ENCODE measurements around the gene CRISP1. TPM values are rescaled to one million over a fixed set of nuclear protein-coding genes. Genes with fewer than 3 reads are reported as not detected.

The CRISP1 gene
- polyA plus RNA-seq, 1 donor (not counting 4 experiments of a cell fraction or from before 2014, with no cell fraction given): not detected

- Histone ChIP-seq H3K9me3 (ENCODE audit: control insufficient read depth, low read depth, low read length) (no peaks in the 10 kb centered on the region), H3K4me2 (ENCODE audit: control insufficient read depth, extremely low read depth, insufficient read depth, low read depth, low read length) (no peak overlapping the region), H3K27me3 (ENCODE audit: control insufficient read depth, extremely low read depth, insufficient read depth, low read length) (no peaks in the 10 kb centered on the region), H3K4me3 (ENCODE audit: control insufficient read depth in 2 of 3, extremely low read depth in 1 of 3, insufficient read depth in 2 of 3, low read depth in 1 of 3, low read length in 3 of 3) (no peak overlapping the region), H3K27ac (ENCODE audit: control insufficient read depth, insufficient read depth, low read length) (no peak overlapping the region), H4K20me1 (ENCODE audit: control insufficient read depth, extremely low read depth, insufficient read depth, low read length) (no peaks in the 10 kb centered on the region), H3K36me3 (ENCODE audit: control insufficient read depth in 2 of 2, extremely low read depth in 1 of 2, insufficient read depth in 2 of 2, low read length in 2 of 2) (no peaks in the 10 kb centered on the region), H3K79me2 (ENCODE audit: control insufficient read depth, insufficient read depth, low read length) (no peaks in the 10 kb centered on the region), H3K9me1 (ENCODE audit: control insufficient read depth, extremely low read depth, insufficient read depth, low read length) (no peaks in the 10 kb centered on the region), H3K9ac (ENCODE audit: control insufficient read depth, extremely low read depth, insufficient read depth, low read length) (no peak overlapping the region), H3K4me1 (ENCODE audit: control insufficient read depth, extremely low read depth, insufficient read depth, low read length) (no peaks in the 10 kb centered on the region), H2AFZ (ENCODE audit: control insufficient read depth, low read length) (no peak overlapping the region)
- DNase-seq (ENCODE audit: low read depth, low spot score): no peak
- dilution Hi-C loops (cut with MboI; ENCODE audit: extremely low pct_ligation_motif_present, low sequenced_read_pairs): no loop called here
- FAIRE-seq: no peak
- TF ChIP-seq CTCF (optimal IDR thresholded peaks at IDR 0.05 in 1 of 3, IDR thresholded peaks at IDR 0.05 in 1 of 3, conservative IDR thresholded peaks at IDR 0.05 in 1 of 3; ENCODE audit: extremely low read depth in 1 of 3, insufficient read depth in 2 of 3, low read length in 3 of 3) (no peak), EZH2 (IDR thresholded peaks at IDR 0.05; ENCODE audit: low read length) (no peak)
Measured at GRCh38 chr6:49911252-49911651, 44.9 kb upstream of the CRISP1 start.

- Histone ChIP-seq H3K79me2 (ENCODE audit: control insufficient read depth, insufficient read depth, low read length) (no peaks in the 10 kb centered on the region), H3K27ac (ENCODE audit: control insufficient read depth, insufficient read depth, low read length) (no peak overlapping the region), H3K4me2 (ENCODE audit: control insufficient read depth, extremely low read depth, insufficient read depth, low read depth, low read length) (no peak overlapping the region), H3K9me1 (ENCODE audit: control insufficient read depth, extremely low read depth, insufficient read depth, low read length) (no peaks in the 10 kb centered on the region), H4K20me1 (ENCODE audit: control insufficient read depth, extremely low read depth, insufficient read depth, low read length) (no peaks in the 10 kb centered on the region), H3K36me3 (ENCODE audit: control insufficient read depth in 2 of 2, extremely low read depth in 1 of 2, insufficient read depth in 2 of 2, low read length in 2 of 2) (no peaks in the 10 kb centered on the region), H3K27me3 (ENCODE audit: control insufficient read depth, extremely low read depth, insufficient read depth, low read length) (no peaks in the 10 kb centered on the region), H3K9ac (ENCODE audit: control insufficient read depth, extremely low read depth, insufficient read depth, low read length) (no peak overlapping the region), H3K9me3 (ENCODE audit: control insufficient read depth, low read depth, low read length) (no peaks in the 10 kb centered on the region), H3K4me1 (ENCODE audit: control insufficient read depth, extremely low read depth, insufficient read depth, low read length) (no peaks in the 10 kb centered on the region), H2AFZ (ENCODE audit: control insufficient read depth, low read length) (no peak overlapping the region), H3K4me3 (ENCODE audit: control insufficient read depth in 2 of 3, extremely low read depth in 1 of 3, insufficient read depth in 2 of 3, low read depth in 1 of 3, low read length in 3 of 3) (no peak overlapping the region)
- dilution Hi-C loops (cut with MboI; ENCODE audit: extremely low pct_ligation_motif_present, low sequenced_read_pairs): no loop called here
- DNase-seq (ENCODE audit: low read depth, low spot score) (no peak), FAIRE-seq (no peak)
- TF ChIP-seq EZH2 (IDR thresholded peaks at IDR 0.05; ENCODE audit: low read length) (no peak), CTCF (optimal IDR thresholded peaks at IDR 0.05 in 1 of 3, IDR thresholded peaks at IDR 0.05 in 1 of 3, conservative IDR thresholded peaks at IDR 0.05 in 1 of 3; ENCODE audit: extremely low read depth in 1 of 3, insufficient read depth in 2 of 3, low read length in 3 of 3) (no peak)
Measured at GRCh38 chr6:49909563-49909962, 43.2 kb upstream of the CRISP1 start.
